Mammary epithelial cell (primary cell): ENCODE data around the gene SRSF10.

ENCODE experiments used
- CTCF ChIP-seq, 2 donors: IDR thresholded peaks in 1 of 2; conservative IDR thresholded peaks in 1 of 2; 2 replicates each; pipeline ENCODE4 v1.5.1; 2011 to 2012; ENCODE audit warnings: inconsistent platforms in 2 of 2, low read length in 2 of 2, mild to moderate bottlenecking in 2 of 2, control low read depth in 1 of 2, low read depth in 1 of 2; ENCODE audit not compliant: insufficient read depth in 1 of 2; ENCODE audit errors: extremely low read depth in 1 of 2
- EZH2 ChIP-seq: IDR thresholded peaks from 2 replicates; pipeline ENCODE4 v1.6.1; 2012; ENCODE audit warnings: low read length, inconsistent platforms, borderline replicate concordance

GRCh38 chr1:23927097-23927496, 53.0 kb downstream of the SRSF10 start:
- TF ChIP-seq CTCF (conservative IDR thresholded peaks at IDR 0.05 in 1 of 2, IDR thresholded peaks at IDR 0.05 in 1 of 2; ENCODE audit: extremely low read depth in 1 of 2, insufficient read depth in 1 of 2, low read depth in 1 of 2, low read length in 2 of 2) (no peak), EZH2 (no peak)
